ENCODE measurements around the gene CDX2.

The CDX2 gene

GRCh38 chr13:27915301-27916207 is 53.6 kb downstream of the CDX2 start:
- no peak for DNase-seq

DNA sequence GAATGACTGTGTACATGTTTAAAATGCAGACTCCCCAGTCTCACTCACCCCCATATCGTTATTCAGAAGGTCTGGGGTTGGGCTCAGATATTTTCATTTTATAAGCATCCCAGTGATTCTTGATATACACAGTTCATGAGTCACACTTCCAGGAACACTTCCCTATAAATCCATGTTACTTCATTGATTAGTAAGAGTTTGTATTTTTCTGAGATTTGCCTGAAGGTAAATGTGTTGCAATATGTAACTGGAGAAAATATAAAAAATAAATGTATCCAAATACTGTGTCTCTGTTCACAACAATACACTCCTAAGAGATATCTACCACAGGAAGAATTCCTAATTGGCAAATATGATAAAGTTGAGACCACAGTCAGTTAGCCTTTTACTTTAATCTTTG is 56.0 kb downstream of the CDX2 start:
- DNase-seq = no peak

GRCh38 chr13:27911521-27911920 is 57.6 kb downstream of the CDX2 start:
- DNase-seq = no peak

All from right kidney (tissue), 1 donor.